SJCRH30 (cell line): ENCODE data around the gene GATB. TPM values are rescaled to one million over a fixed set of nuclear protein-coding genes. Genes with fewer than 3 reads are reported as not detected.

Experiments used
- DNase-seq, 2 experiments: peaks; one replicate each; pipeline ENCODE4 v3.0.0-alpha.2; 2015 to 2020
- H3K27ac ChIP-seq: fragments of 250-450 bp; sonication (Bioruptor Pico); 2 replicates; pipeline ENCODE4 v1.5.1; 2020; ENCODE audit warnings: mild to moderate bottlenecking, moderate library complexity
- H3K27me3 ChIP-seq: fragments of 250-450 bp; sonication (Bioruptor Pico); 2 replicates; pipeline ENCODE4 v1.5.1; 2020; ENCODE audit warnings: mild to moderate bottlenecking, moderate library complexity
- H3K36me3 ChIP-seq: fragments of 250-450 bp; sonication (Bioruptor Pico); 2 replicates; pipeline ENCODE4 v1.5.1; 2020; ENCODE audit warnings: mild to moderate bottlenecking, moderate library complexity
- H3K4me1 ChIP-seq: fragments of 250-450 bp; sonication (Bioruptor Pico); 2 replicates; pipeline ENCODE4 v1.5.1; 2020; ENCODE audit warnings: mild to moderate bottlenecking, moderate library complexity
- H3K4me3 ChIP-seq: fragments of 250-450 bp; sonication (Bioruptor Pico); 2 replicates; pipeline ENCODE4 v1.5.1; 2020; ENCODE audit warnings: mild to moderate bottlenecking, moderate library complexity
- H3K9me3 ChIP-seq: fragments of 250-450 bp; sonication (Bioruptor Pico); replicated peaks from 2 replicates; pipeline ENCODE4 v1.5.1; 2020; ENCODE audit warnings: mild to moderate bottlenecking, moderate library complexity
- total RNA-seq: library from RNA; depleted of rRNA; stranded (reverse); fragments of >200 nt; shearing (Covaris generic); gene quantifications from 2 replicates; pipeline ENCODE4 v1.2.3, GENCODE V29; 2014

Gene GATB
- total RNA-seq, 1 experiment from 2014 or later, result 15.8 TPM

GRCh38 chr4:151629097-151629783 is 131.6 kb downstream of the GATB start:
- Histone ChIP-seq H3K36me3 (no peaks in the 10 kb centered on the region), H3K27me3 (no peaks in the 10 kb centered on the region), H3K9me3 (no peaks in the 10 kb centered on the region), H3K4me1 (no peaks in the 10 kb centered on the region), H3K27ac (no peak overlapping the region), H3K4me3 (no peak overlapping the region)
- DNase-seq, result no peak

- H3K4me1 ChIP-seq, result no peaks in the 10 kb centered on the region
- no peaks in the 10 kb centered on the region for H3K9me3 ChIP-seq
- no peak for DNase-seq
These were observed 132.7 kb downstream of the GATB start for GRCh38 chr4:151628001-151628608.

GRCh38 chr4:151627491-151627890 is 133.3 kb downstream of the GATB start:
- Histone ChIP-seq H3K9me3 (no peaks in the 10 kb centered on the region), H3K36me3 (no peaks in the 10 kb centered on the region), H3K27ac (no peak overlapping the region), H3K27me3 (no peaks in the 10 kb centered on the region), H3K4me3 (no peak overlapping the region), H3K4me1 (no peaks in the 10 kb centered on the region)
- DNase-seq, result no peak

More at GRCh38 chr4:151628001-151628608, 132.7 kb downstream of the GATB start:
- H3K4me3 ChIP-seq, result no peak overlapping the region
- H3K27ac ChIP-seq, result no peak overlapping the region
- no peaks in the 10 kb centered on the region for H3K27me3 ChIP-seq
- no peaks in the 10 kb centered on the region for H3K36me3 ChIP-seq

- no peak overlapping the region for H3K27ac ChIP-seq
- H3K9me3 ChIP-seq, result no peaks in the 10 kb centered on the region
- H3K27me3 ChIP-seq, result no peaks in the 10 kb centered on the region
- no peaks in the 10 kb centered on the region for H3K4me1 ChIP-seq
- H3K4me3 ChIP-seq, result no peak overlapping the region
- no peaks in the 10 kb centered on the region for H3K36me3 ChIP-seq
- no peak for DNase-seq
These were observed 134.1 kb downstream of the GATB start for GRCh38 chr4:151626751-151627150.

GRCh38 chr4:151626228-151626627 is 134.6 kb downstream of the GATB start:
- no peaks in the 10 kb centered on the region for H3K27me3 ChIP-seq
- no peak overlapping the region for H3K27ac ChIP-seq
- H3K4me3 ChIP-seq, result no peak overlapping the region
- H3K4me1 ChIP-seq, result no peaks in the 10 kb centered on the region
- no peaks in the 10 kb centered on the region for H3K36me3 ChIP-seq
- DNase-seq, result no peak
- H3K9me3 ChIP-seq, result no peaks in the 10 kb centered on the region

DNA sequence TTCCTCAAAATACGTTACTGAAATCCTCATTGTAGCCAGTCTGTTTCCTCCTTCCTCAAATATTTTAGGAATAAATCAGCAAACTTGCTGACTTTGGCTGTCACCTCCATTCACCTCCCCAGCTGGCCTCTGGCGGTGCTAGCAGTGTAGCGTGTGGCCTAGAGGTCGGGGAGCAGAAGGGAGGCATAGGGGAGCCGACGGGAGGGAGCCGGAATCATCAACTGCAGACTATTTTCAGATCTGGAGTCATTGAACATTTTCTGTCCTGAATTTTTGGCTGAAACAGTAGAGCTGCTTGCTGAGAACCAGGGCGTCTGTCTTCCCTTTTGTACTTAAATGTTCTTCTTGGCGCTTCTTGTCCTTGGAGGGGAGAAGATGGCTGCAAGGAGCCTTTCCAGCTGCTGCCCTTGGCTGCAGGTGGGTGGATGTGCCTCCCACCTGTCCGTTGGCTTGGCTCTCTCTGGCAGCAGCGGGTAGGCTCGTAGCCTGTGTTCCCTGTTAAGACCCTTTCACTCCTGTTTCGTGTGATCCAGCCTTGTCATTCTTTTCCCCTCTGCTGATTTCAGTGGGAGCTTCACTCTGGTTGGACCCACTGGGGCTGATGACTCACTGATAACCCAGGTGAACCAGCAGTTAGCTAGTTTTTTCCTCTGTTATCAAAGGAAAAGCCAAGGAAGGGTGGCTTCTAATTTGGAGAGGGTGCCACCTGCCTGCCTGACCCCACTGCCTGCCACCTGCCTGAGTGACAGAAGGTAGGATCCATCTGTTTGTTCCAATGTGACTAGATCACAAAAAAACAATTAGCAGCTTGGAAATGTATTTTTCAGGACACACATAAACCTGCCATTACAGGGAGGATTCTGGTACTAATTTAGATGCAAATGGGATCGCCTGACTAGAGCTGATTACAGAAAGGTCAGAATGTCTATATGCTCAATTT is 135.9 kb downstream of the GATB start:
- DNase-seq, result no peak
- no peak overlapping the region for H3K4me3 ChIP-seq

More for the DNA sequence above, 135.9 kb downstream of the GATB start:
- no peaks in the 10 kb centered on the region for H3K27me3 ChIP-seq
- no peaks in the 10 kb centered on the region for H3K36me3 ChIP-seq
- no peaks in the 10 kb centered on the region for H3K9me3 ChIP-seq
- no peak overlapping the region for H3K27ac ChIP-seq
- no peaks in the 10 kb centered on the region for H3K4me1 ChIP-seq
